GM18861 (cell line): Measurements from ENCODE around the gene KLRF1.

Source experiments
- ATAC-seq: cut with Tn5 transposase; IDR thresholded peaks from one replicate; pipeline ENCODE4 v1.9.1; 2021; ENCODE audit not compliant: unreplicated experiment

The KLRF1 gene, protein sequence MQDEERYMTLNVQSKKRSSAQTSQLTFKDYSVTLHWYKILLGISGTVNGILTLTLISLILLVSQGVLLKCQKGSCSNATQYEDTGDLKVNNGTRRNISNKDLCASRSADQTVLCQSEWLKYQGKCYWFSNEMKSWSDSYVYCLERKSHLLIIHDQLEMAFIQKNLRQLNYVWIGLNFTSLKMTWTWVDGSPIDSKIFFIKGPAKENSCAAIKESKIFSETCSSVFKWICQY

DNA sequence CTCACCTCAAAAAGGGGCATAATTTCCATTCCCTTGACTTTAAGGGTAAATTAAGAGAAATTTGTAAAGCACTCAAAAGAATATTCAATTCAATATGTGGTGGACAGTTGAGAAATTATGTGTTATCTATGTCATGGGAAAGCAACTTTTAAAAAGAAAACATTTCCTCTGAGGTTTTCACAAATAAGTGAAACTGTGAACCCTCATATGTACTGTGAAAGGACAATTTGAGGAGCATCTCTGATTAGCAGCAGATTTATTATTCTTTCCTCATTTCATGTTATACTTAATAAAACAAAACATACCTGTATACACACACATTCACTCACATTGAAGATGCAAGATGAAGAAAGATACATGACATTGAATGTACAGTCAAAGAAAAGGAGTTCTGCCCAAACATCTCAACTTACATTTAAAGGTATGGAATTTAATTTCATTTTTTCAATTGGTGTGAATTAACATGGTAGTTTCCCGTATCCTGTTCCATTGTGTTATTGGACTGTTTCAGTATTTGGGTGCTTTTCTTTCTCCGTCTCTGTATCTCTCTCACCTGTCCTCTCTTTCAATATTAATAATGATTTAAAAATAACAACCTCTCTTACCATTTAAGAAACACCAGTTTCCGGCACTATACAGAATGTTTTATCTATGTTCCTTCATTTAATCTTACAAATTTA, at the start of gene KLRF1:
KLRF1 (plus strand) TSS at position 273 of the 680 bp plus-strand sequence; CDS start at position 337, 64 bp downstream.
- ATAC-seq = no peak

DNA sequence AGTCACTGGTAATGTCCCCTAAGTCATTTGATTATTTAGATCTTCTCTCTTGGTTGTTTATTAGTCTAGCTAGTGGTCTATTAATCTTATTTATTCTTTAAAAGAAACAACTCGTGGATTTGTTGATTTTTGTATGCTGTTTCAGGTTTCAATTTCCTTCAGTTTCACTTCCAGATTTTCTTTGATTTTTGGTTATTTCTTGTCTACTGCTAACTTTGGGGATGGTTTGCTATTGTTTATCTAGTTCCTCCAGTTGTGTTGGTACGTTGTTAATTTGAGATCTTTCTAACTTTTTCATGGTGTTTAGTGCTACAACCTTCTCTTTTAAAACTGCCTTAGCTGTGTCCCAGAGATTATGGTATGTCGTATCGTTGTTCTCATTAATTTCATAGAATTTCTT, 48.1 kb upstream of the KLRF1 start:
- ATAC-seq = no peak

DNA sequence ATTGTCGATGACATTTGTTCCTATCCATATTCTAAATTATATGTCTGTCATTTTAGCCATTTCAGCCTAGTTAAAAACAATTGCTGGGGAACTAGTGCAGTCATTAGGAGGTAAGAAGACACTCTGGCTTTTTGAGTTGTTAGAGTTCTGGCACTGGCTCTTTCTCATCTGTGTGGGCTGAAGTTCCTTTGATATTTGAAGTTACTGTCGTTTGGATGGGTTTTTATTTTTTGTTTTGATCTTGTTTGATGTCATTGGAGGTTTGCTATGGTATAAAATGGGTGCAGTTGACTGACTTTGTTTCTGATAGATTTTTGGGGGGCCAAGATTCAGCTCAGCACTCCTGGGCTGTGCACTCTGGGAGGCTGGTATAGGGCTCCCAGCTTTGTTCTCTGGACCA, 45.9 kb upstream of the KLRF1 start:
- no peak for ATAC-seq

DNA sequence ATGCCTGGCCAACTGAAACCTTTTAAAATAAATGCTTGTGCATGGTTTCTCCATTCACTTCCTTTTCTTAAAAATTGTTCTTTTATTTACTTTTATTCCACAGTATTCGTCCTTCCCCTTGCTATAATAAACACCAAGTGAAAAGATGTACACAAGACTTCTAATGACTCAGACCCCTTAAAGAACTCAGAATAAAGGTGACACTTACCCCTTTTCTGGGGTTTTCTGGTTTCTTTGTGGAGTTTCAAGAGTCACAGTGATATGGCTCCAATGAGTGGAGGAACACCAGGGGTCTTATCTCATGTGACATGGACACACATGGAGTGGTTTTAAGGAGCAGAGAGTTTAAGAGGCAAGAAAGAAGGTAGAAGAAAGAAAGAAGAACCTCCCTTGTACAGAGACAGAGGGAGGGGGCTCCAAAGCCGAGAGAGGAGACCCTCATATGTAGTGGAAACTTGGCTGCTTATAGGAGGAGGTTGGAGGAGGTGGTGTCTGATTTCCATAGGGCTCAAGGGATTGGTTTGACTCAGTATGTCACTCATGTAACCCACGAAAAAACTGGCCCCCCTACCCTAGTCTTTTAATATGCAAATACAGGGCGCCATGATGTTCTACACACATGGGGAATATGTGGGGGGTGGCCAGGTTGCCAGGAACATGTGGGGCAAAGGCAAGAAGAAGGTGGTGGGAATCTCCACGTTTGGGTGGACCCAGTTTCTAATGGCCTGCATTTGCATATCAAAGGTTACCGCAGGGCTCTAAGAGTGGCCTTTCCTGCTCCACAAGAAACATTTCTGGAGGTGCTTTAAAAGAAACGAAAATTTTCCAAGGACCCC, 44.5 kb upstream of the KLRF1 start:
- no peak for ATAC-seq

DNA sequence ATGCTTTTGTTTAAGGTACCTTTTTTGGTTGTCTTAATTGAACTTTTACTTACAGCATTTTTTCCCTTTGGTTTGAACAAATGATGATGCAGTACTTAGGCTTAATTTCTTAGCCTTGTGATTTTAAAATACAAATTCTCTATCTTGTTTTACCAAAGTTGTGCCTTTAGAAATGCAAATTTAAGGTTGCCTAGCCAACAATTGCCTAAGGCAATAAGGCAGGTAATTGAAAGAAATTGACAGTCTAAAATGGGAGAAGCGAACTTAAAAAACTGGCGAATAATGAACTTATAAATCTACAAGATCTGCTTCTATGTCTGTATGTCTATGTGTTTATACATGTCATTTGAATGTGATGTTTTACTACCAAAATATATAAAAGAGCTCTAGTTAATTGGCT, 43.0 kb upstream of the KLRF1 start:
- ATAC-seq = no peak

DNA sequence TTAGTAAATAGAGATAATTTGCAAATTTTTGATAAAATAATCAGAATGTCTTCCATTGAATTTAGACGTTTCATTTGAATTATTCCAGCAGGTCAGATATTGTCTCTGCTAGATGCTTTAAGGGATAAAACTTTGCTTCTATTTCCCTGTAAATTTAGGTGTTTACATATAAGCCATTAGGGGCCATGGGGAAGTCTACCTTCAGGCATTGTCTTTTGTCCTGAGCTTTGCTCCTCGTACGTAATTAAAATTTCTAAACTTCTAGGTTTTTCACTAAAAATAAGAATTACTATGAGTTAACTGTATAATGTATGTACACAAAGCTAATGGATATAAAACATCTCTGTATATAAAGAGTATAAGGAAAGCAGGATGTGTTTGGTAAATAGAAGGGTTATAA, 42.5 kb upstream of the KLRF1 start:
- no peak for ATAC-seq

DNA sequence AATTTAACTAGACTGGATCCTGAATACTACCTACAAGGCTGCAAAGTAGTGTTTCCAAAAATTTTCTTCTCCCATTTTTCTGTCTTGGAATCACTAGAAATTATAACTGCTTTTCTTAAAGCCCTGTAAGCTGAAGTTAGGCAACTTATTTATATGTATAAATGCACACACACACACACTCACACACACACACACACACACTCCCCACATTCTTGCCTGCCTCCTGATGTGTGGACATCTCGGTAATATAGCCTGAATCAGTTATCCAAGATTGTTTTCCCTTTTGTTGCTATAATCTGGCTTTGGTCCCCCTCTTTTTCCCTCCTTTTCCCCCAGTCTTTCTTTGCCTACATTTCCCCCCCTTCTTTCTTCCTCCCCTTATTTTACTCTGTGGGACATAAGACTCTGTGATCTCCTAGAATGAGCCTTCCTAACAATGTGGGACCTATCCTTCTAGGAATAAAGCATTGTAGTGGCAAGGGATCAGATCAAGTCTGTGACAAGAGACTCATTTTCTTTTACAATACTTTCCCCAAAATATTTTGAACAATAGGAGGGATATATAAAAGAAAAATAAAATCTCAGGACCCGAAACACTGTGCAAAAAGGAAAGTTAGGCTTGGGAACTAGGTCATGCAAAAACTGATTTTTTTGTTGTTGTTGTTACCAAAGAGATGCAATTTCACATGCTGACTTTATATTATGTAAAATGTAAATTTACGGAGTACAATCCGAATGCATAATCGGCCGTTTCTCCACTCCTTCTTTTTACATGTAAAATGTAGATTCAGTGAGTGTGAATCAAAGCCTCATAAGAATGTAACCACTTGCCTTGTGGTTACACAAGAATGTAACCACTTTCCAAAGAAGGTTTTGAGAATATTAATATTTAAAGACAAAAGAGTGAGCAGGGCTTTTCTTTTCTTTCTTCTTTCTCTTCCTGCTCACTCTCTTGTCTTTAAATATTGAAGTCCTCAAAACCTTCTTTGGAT, 40.3 kb upstream of the KLRF1 start:
- ATAC-seq = no peak

DNA sequence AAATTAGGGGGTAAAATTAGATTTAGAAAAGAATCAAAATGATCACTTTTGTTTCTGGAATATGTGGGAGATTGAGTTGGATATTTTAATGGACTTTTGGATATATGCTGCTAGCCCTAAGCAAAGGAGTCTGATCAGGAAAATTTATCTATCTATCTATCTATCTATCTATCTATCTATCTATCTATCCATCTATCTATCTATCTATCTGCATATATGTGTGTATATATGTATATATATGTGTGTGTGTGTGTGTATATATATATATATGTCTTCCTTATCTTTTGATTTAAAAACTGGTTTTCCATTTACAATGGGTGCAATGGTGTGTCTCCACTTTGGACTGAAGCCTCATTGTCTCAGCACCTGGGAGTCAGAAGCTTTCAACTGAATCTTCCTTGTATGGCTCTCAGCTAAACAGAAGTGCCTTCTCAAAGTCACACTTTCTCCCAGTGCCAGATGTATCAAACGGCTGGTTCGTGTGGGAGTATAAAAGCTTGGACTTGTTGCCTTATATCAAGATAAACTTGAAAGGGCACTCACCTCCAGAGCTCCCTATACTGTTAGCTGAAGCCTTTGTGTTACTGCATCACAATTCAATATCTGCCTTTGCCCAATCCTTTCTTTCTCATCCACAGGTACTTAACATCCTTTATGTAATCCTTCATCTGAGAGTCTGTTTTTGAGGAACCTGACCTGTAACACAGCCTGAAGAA, 34.9 kb upstream of the KLRF1 start:
- no peak for ATAC-seq

DNA sequence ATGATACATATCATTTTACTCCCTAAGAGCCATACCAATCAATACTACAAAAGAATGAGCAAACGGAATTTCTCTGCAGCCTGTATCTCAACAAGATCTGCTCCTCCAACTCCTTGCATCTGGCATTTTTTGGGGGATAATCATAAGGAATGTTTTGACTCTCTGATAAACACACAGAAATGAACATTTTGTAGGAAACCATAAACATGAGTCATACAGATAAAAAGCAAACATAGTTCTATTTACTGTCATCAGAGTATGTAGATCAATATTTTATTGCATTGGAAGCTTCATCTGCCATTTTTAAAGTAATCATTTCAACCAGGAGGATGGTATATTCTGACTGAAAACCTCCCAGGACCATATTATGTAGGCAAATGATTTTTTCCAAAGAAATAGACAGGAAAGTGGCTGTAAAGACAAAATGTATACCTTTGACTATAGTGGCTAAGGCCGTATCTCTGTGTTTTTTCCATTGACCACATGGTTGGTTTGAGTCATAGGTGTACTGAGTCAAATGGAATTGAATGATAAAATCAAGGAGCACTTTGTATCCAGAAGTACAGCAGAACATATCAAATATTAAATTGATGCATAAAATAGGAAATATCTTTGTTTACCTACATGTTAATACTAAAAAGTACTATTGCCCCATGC, 34.2 kb upstream of the KLRF1 start:
- no peak for ATAC-seq

DNA sequence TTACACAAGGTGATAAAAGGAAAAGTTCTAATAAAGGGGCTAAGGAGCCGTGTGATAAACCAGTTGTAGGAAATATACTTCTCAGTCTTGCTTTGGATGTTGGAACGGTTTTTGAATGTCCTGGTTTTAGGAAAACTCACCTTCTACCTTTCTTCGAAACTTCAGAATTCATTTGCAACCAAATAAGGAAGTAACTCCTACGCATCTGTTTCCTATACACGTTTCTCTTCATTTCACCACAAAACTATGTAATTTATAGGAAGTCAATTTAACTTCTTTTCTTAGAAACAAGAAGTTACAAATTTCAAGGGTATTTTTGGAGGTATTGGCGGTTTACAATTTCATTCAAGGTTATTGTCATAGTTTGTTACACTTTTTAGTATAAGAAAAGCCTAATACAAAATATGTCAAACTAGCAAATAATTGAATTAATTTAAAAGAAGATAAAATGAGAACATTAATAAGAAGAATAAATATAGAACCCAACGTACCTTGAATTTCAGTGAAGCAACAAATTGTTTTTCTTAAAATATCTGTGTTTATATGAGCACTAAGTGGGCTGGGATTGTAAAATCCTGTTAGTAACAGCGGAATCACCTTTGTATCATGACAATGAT, 33.4 kb upstream of the KLRF1 start:
- ATAC-seq = no peak

DNA sequence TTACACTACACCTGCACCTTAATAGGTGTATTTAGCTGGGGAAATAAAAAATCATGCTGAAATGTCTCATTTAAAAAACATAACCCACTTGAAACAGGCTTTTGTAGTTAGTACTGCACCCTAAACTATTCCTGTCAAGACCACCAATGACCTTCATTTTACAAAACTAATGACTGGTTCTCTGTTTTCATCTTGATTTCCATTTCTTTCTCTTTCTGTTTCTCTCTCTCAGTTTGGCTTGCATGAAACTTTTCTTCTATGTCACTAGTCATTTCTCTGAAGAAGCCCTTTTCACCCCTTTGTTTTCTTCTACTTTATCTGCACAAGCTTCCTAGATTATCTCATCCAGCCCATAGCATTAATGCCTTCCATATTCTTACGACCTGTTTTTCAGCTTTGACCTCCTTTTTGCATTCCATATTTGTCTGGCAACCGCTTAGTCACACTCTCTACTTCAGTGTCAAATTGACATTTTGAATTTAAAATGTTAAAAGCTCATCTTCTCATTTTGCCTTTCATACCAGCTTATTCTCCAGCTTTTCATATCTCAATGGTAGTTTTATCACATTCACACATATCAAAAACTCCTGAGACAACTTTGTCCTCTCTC, 32.7 kb upstream of the KLRF1 start:
- ATAC-seq = no peak

DNA sequence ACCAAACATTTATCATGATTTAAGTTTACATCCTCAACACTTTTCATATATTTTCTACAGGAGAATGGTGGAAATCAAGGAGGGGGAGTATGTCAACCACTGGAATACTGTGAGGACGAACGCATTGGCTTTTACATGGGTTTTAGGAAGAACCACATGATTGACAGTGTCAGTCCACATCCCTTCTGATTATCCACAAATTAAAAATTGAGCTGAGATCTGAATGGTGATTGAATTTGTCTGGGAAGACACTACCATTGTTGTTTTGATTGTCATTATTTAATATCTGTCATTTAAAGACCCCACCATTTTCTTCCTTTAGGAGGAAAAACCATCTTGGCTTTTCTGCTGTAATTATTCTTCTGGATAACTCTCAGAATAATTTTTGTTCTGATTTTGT, 31.3 kb upstream of the KLRF1 start:
- no peak for ATAC-seq

DNA sequence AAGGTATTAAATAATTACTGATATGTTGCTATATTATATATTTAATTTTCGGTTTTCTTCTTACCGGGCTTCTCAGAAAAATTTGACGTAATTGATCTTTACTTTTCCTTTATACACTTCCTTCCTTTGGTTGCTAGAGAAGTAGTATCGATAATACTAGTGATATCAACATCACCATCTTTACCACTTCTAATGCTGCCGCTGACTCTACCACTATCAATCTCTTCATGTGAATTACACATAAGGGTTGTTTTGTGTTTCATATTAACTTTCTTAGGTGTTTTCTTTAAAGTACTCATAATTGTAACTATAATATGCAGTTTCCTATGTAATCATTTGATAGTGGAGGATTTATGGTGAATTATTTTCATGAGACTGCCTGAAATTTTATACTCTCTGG, 30.9 kb upstream of the KLRF1 start:
- no peak for ATAC-seq

DNA sequence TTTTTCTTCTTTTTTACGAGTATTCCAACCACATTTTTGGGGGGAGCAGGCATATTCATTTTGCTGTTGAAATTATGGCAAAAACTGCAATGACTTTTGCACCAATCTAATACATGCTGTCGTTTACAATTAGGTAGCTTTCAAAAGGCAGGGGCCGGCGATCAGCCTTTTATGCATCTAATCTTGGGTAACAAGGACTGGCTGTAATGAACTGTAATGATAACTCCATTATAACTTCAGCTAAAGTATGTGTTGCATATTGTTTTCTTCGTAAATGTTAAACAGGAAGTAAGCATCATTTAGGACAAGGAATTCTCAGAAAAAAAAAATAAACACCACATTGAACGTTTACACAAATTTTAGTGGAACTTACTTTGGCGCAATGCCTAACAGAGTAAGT, 30.3 kb upstream of the KLRF1 start:
- no peak for ATAC-seq

DNA sequence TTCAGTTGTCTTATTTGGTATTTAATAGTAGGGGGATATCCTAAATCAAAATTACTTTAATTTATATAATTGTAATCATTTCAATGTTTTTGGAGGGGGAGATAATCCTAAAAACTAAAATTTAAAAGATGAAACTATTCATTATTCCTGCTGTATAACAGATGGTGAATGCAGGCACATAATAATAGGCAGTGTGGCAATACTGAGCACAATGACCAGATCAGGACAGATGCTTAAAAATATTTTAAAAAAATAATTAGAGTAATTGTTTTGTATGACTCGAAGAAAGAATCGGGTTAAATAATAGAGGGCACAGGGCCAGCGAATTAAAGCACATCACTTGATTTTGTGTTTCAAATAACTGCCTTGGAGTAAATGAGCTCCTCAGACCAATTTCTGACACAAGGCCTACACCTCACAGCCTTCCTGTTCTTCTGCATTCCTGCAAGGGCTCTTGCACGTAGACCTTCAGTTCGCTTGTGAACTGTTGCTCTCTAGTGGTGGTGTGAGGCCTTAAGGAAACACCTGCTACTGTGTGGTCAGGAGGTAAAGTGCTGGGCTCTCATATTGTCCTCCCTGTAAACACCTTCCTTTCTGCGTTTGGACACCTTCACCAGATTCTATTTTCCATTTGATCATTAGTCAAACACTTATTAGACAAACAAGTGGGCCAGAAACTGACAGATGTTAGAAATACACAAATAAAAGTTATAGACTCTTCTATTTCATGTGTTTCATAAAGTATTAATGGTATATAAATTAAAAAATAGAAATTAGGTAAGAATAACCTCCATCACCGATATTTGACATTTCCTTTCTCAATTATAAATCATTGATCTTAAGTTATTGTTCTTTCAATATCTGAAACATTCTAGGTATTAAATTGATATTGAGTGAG, 29.3 kb upstream of the KLRF1 start:
- peak; percentile 89 for ATAC-seq

DNA sequence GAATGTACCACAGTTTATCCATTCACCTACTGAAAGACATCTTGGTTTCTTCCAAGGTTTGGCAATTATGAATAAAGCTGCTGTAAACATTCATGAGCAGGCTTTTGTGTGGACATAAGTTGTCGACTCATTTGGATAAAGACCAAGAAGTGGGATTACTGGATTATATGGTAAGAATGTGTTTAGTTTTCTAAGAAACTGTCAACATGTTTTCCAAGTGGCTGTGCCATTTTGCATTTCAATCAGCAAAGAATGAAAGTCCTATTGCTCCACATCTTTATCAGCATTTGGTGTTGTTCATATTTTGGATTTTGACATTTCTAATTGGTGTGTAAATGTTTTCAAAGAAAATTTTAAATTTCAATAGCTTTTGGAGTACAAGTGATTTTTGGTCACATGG, 27.3 kb upstream of the KLRF1 start:
- no peak for ATAC-seq

DNA sequence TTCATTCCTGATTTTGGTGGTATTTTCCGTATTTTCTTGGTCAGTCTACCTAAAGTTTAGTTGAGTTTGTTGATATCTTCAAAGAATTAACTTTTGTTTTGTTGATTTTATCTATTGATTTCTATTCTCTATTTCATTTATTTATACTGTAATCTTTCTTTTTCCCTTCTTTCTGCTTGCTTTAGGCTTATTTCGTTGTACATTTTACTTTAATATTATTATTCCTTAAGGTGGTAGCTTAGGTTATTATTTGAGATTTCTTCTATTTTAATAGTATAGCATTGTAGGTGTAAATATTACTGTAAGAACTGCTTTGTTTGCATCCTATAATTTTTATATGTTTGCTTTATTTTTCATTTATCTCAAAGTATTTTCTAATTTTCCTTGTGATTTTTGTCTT, 21.4 kb upstream of the KLRF1 start:
- ATAC-seq = no peak

DNA sequence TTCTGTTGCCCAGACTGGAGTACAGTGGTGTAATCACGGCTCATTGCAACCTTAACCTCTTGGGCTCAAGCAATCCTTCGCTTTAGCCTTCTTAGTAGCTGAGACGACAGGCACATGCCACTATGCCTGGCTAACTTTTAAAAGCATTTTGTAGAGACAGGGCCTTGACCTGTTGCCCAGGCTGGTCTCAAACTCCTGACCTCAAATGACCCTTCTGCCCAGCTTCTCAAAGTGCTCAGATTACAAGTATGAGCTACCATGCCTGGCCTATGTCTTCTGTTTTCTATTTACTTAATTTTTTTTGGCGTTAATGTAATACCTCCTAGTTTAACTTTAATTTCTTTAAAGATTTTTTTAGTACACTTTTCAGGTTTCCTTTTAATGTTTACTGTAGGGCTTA, 20.6 kb upstream of the KLRF1 start:
- no peak for ATAC-seq
